Measurements from ENCODE around the gene MORN1. TPM values are rescaled to one million over a fixed set of nuclear protein-coding genes. Genes with fewer than 3 reads are reported as not detected.

The MORN1 gene
- total and polyA plus RNA-seq, 4 donors = 5.2 to 23.9 (median 13.9) TPM

GRCh38 chr1:2384130-2384860 lies 7.1 kb downstream of the MORN1 start:
- Histone ChIP-seq H3K27ac (ENCODE audit: low read depth in 1 of 2, low read length in 1 of 2) (no peak overlapping the region), H3K4me1 (ENCODE audit: control insufficient read depth in 5 of 5, insufficient read depth in 5 of 5, low read length in 5 of 5) (peaks cover 0 to 10% (median 0%) of the 10 kb centered on the region in 5 donors), H3K9me3 (ENCODE audit: control insufficient read depth in 4 of 4, insufficient read depth in 3 of 4, low read length in 3 of 4) (no peaks in the 10 kb centered on the region), H3K36me3 (ENCODE audit: control insufficient read depth in 4 of 4, insufficient read depth in 4 of 4, low read length in 4 of 4) (peaks cover 0 to 2% (median 1%) of the 10 kb centered on the region in 4 donors), H3K9ac (ENCODE audit: insufficient read depth in 1 of 2, low read length in 2 of 2) (no peak overlapping the region), H3K27me3 (ENCODE audit: control insufficient read depth in 3 of 3, insufficient read depth in 3 of 3, low read length in 2 of 3) (no peaks in the 10 kb centered on the region), H3K4me3 (no peak overlapping the region)
- no peak for TF ChIP-seq CTCF (IDR thresholded peaks at IDR 0.05; ENCODE audit: control extremely low read depth, extremely low read depth)
- WGBS, 2 donors = 90 to 94% methylated on average over 21 of the region's 21 CpGs
- ATAC-seq (ENCODE audit: insufficient read depth, low FRiP score) = no peak
- DNase-seq = no peak

GRCh38 chr1:2383576-2383975 lies 7.8 kb downstream of the MORN1 start:
- H3K27me3 ChIP-seq (ENCODE audit: control insufficient read depth in 3 of 3, insufficient read depth in 3 of 3, low read length in 2 of 3) = no peaks in the 10 kb centered on the region
- peaks cover 0 to 2% (median 1%) of the 10 kb centered on the region in 4 donors for H3K36me3 ChIP-seq (ENCODE audit: control insufficient read depth in 4 of 4, insufficient read depth in 4 of 4, low read length in 4 of 4)
- 90 to 94% methylated on average over 14 of the region's 14 CpGs for WGBS, 2 donors
- peaks cover 0 to 10% (median 0%) of the 10 kb centered on the region in 5 donors for H3K4me1 ChIP-seq (ENCODE audit: control insufficient read depth in 5 of 5, insufficient read depth in 5 of 5, low read length in 5 of 5)
- DNase-seq = no peak
- no peak for ATAC-seq (ENCODE audit: insufficient read depth, low FRiP score)
- H3K27ac ChIP-seq (ENCODE audit: low read depth in 1 of 2, low read length in 1 of 2) = no peak overlapping the region
- no peak for TF ChIP-seq CTCF (IDR thresholded peaks at IDR 0.05; ENCODE audit: control extremely low read depth, extremely low read depth)
- H3K4me3 ChIP-seq = no peak overlapping the region
- H3K9ac ChIP-seq (ENCODE audit: insufficient read depth in 1 of 2, low read length in 2 of 2) = no peak overlapping the region
- H3K9me3 ChIP-seq (ENCODE audit: control insufficient read depth in 4 of 4, insufficient read depth in 3 of 4, low read length in 3 of 4) = no peaks in the 10 kb centered on the region

- H3K9ac ChIP-seq (ENCODE audit: insufficient read depth in 1 of 2, low read length in 2 of 2) = no peak overlapping the region
- no peaks in the 10 kb centered on the region for H3K27me3 ChIP-seq (ENCODE audit: control insufficient read depth in 3 of 3, insufficient read depth in 3 of 3, low read length in 2 of 3)
- 53 to 59% methylated on average over 13 of the region's 13 CpGs for WGBS, 2 donors
Measured at GRCh38 chr1:2382621-2383361, 8.6 kb downstream of the MORN1 start.

More at GRCh38 chr1:2382621-2383361, 8.6 kb downstream of the MORN1 start:
- peaks cover 0 to 10% (median 0%) of the 10 kb centered on the region in 5 donors for H3K4me1 ChIP-seq (ENCODE audit: control insufficient read depth in 5 of 5, insufficient read depth in 5 of 5, low read length in 5 of 5)
- ATAC-seq (ENCODE audit: insufficient read depth, low FRiP score) (no peak), DNase-seq (no peak)
- H3K36me3 ChIP-seq (ENCODE audit: control insufficient read depth in 4 of 4, insufficient read depth in 4 of 4, low read length in 4 of 4) = peaks cover 0 to 2% (median 0%) of the 10 kb centered on the region in 4 donors
- no peaks in the 10 kb centered on the region for H3K9me3 ChIP-seq (ENCODE audit: control insufficient read depth in 4 of 4, insufficient read depth in 3 of 4, low read length in 3 of 4)
- H3K4me3 ChIP-seq = no peak overlapping the region
- H3K27ac ChIP-seq (ENCODE audit: low read depth in 1 of 2, low read length in 1 of 2) = no peak overlapping the region
- no peak for TF ChIP-seq CTCF (IDR thresholded peaks at IDR 0.05; ENCODE audit: control extremely low read depth, extremely low read depth)
